HG02981 (cell line): ENCODE results near the gene CFAP46.

Experiments
- ATAC-seq: cut with Tn5 transposase; IDR thresholded peaks from one replicate; pipeline ENCODE4 v1.9.1; 2021; ENCODE audit warnings: mild to moderate bottlenecking, moderate library complexity; ENCODE audit not compliant: unreplicated experiment

The CFAP46 gene

GRCh38 chr10:132758865-132759264 lies 183.5 kb downstream of the CFAP46 start:
- ATAC-seq: no peak
